Hematopoietic multipotent progenitor cell treated with erythropoietin and hydrocortisone succinate and interleukin-3 and kit ligand, for 17 days (in vitro differentiated cells): Measurements from ENCODE around the gene PPP1CA.
"Not testable (repeated sequence)": the region's sequence is repeated elsewhere in the genome, so short reads cannot be mapped to it uniquely, and the experiment has no call there.

Source experiments
- DNase-seq: peaks from one replicate; pipeline ENCODE4 v3.0.0-alpha.2; 2015; ENCODE audit warnings: low spot score

PPP1CA gene

GRCh38 chr11:67434395-67434881 lies 32.8 kb upstream of the PPP1CA start:
- no peak for DNase-seq

- no peak for DNase-seq
These were observed 32.1 kb upstream of the PPP1CA start for GRCh38 chr11:67433536-67434394.

DNA sequence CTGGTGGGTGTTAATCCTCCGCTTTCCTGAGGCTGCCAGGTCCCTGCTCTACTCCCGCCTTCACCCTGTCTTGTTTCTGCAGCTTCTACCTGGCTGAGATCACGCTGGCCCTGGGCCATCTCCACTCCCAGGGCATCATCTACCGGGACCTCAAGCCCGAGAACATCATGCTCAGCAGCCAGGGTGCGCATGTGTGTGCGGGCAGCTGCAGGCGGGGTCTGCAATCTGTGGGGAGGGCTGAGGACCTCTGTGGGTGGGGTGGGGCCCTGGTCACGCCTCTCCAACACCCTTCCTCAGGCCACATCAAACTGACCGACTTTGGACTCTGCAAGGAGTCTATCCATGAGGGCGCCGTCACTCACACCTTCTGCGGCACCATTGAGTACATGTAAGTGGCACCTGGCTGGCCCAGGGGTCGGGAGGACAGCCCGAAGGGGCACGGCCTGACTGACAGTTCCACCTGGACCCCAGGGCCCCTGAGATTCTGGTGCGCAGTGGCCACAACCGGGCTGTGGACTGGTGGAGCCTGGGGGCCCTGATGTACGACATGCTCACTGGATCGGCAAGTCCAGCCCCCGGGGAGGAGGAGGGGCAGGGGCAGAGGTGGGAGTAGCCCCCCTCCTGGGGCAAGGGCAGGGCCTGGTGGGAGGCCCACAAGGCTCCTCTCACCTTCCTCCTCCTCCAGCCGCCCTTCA lies 31.1 kb upstream of the PPP1CA start:
- no peak for DNase-seq

GRCh38 chr11:67431346-67432249 lies 29.9 kb upstream of the PPP1CA start:
- DNase-seq = no peak

- no peak for DNase-seq
These were observed 28.1 kb upstream of the PPP1CA start for GRCh38 chr11:67429722-67430121.

DNA sequence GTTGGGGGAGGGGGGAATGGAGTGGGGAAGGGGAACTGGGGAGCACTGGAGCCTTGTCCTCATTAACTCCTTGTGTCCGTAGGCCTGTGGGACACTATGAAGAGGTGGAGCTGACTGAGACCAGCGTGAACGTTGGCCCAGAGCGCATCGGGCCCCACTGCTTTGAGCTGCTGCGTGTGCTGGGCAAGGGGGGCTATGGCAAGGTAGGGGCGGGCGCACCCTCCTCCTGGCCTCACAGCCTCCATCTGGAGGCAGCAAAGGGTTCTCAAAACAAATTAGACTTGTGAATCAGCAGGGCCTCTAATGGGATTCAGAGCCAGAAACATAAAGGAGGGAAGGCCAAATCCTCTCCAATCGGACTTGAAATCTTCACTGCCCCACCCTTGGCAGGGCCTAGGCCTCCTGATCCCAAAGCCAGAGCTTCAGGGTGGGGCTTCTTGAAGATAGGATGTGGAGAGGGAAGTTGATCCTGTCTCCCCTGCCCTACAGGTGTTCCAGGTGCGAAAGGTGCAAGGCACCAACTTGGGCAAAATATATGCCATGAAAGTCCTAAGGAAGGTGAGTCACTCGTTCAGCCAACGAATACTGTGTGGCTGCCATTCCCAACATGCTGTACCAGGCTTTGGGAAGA lies 27.5 kb upstream of the PPP1CA start:
- peak; percentile 37 for DNase-seq

DNA sequence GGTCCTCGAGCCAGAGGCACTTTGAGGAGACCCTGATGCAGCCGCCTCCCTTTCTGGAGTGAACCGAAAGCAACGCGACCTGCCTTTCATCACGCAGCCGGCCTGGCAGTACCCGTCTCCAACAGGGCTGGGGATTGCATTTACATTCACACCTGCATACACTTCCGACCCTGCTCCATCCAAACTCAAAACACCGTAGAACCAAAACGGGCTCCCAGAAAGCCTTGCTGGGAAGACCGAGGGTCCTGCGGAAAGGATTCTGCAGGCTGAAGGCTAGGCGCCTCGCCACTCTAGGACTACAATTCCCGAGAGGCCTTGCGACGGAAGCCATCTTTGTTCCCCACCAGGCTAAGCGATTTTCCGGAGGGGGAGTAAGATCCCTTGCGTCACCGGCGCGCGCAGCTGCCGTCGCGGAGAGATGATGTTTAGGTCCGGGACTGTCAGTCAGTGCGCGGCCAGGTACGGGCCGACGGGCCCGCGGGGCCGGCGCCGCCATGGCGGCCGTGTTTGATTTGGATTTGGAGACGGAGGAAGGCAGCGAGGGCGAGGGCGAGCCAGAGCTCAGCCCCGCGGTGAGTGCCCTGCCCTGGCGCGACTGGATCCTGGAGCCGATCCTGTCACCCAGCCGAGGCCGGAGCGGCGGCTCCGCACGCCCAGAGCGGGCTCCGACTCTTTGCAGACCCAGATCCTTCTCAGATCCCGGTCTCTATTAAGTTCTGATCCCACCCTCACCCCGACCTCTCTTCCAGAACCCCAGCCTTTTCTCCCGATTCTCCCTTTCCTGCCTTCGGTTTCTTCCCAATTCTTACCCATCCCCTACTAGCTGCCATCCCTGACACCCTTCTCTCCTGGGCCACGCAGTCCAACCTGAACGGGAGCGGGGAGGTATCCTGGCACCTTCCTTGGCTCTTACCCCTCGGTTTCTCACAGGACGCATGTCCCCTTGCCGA lies 26.7 kb upstream of the PPP1CA start, which contains the start of gene RPS6KB2:
Gene RPS6KB2 (plus strand): TSS at position 443 of the 950 bp plus-strand sequence. CDS start 52 bp downstream, at position 495.
- peak; percentile 99 for DNase-seq

DNA sequence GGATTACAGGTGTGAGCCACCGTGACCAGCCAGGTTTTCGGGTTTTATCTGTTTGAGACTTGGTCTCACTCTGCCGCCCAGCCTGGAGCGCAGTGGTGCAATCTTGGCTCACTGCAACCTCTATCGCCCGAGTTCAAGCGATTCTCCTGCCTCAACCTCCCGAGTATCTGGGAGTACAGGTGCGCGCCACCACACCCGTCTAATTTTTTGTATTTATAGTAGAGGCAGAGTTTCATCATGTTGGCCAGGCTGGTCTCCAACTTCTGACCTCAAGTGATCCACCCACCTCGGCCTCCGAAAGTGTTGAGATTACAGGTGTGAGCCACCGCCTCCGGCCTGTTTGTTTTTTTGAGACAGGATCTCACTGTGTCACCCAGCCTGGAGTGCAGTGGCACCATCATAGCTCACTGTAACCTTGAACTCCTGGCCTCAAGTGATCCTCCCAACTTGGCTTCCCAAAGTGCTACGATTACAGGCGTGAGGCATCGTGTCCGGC lies 25.8 kb upstream of the PPP1CA start:
- not testable (repeated sequence) for DNase-seq

DNA sequence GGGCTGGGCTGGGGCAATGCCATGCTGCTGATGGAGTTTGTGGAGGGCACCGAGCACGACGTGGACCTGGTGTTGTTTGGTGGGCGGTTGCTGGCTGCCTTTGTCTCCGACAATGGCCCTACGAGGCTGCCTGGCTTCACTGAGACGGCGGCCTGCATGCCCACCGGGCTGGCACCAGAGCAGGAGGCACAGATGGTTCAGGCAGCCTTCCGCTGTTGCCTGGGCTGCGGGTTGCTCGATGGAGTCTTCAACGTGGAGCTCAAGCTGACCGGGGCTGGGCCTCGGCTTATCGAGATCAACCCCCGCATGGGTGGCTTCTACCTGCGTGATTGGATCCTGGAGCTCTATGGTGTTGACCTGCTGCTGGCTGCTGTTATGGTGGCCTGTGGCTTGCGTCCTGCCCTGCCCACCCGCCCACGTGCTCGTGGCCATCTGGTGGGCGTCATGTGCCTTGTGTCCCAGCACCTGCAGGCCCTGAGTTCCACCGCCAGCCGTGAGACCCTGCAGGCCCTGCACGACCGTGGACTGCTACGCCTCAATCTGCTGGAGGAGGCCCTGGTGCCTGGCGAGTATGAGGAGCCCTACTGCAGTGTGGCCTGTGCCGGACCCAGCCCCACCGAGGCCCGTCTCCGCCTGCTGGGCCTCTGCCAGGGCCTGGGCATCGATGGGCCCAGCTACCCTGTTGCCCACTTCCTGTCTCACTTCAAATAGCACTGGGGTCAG lies 22.4 kb upstream of the PPP1CA start:
- no peak for DNase-seq

GRCh38 chr11:67423466-67423865 lies 21.8 kb upstream of the PPP1CA start:
- no peak for DNase-seq

GRCh38 chr11:67422891-67423290 lies 21.2 kb upstream of the PPP1CA start:
- DNase-seq = no peak

DNA sequence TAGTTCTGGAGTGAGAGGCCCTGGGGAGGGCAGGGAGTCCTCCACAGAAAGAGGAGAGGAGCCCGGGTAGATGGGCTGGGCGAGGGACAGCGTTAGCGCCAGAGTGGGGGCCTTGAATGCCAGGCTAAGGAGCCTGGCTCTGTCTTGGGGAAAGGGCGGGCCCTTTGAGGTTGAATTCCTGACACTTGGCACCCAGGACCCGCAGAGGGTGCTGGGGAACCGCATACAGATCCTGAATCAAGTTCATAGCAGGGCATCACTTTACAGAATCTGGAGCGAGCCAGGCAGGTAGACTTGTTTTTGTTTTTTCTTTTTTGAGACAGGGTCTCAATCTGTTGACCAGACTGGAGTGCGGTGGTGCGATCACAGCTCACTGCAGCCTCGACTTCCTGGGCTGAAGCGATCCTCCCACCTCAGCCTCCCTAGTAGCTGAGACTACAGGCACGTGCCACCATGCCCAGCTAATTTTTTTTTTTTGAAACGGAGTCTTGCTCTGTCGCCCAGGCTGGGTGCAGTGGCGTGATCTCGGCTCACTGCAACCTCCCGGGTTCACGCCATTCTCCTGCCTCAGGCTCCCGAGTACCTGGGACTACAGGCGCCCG lies 19.9 kb upstream of the PPP1CA start:
- DNase-seq = no peak

GRCh38 chr11:67420646-67421429 lies 19.2 kb upstream of the PPP1CA start:
- peak; percentile 96 for DNase-seq

- DNase-seq = no peak
These were observed 18.5 kb upstream of the PPP1CA start for GRCh38 chr11:67420147-67420645.

- no peak for DNase-seq
These were observed 17.8 kb upstream of the PPP1CA start for GRCh38 chr11:67419325-67420049.

DNA sequence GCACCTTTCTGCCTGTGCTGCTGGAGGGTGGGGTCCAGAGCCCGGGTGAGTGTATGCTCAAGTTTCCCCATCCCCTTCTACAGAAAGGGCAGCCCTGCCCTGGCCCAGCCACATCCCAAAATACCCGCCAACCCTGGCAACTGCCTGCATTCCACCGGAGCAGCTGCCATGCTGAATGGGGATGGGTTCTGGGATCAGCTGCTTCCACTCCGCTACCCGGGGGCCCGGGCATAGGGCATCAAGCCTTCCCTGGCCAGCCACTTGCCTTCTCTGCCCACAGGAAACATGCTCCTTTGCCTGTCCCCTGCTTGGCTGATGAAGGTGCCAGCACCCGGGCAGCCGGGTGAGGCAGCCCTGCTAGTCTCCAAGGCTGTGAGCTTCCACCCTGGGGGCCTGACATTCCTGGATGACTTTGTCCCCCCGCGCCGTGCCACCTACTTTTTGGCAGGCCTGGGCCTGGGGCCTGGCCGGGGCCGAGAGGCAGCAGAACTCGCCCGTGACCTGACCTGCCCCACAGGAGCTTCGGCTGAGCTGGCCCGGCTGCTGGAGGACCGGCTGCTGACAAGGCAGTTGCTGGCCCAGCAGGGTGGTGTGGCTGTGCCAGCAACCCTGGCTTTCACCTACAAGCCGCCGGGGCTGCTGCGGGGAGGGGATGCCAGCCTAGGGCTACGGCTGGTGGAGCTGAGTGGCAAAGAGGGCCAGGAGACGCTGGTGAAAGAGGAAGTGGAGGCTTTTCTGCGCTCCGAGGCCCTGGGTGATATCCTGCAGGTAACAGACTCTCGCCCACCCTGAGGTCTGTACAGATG lies 17.0 kb upstream of the PPP1CA start:
- no peak for DNase-seq

DNA sequence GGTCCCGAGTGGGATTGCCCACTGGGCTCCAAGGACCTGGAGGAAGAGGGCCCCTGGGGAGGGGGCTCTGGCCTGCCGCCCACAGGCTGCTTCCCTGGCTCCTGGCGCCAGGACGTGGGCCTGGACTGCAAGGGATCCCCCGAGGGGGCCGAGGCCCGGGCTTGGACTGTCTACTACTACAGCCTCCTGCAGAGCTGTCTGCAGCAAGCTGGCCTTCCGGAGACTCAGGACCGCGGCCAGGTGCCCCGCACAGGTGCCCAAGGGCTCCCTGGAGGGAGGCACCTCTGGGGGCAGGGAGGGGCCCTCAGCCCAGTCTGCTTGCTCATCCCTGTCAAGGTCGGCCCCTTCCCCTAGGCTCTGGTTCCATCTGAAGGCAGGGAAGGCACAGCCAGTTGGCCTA lies 15.8 kb upstream of the PPP1CA start:
- no peak for DNase-seq
